ENCODE measurements around the gene ULK4.

The ULK4 gene

DNA sequence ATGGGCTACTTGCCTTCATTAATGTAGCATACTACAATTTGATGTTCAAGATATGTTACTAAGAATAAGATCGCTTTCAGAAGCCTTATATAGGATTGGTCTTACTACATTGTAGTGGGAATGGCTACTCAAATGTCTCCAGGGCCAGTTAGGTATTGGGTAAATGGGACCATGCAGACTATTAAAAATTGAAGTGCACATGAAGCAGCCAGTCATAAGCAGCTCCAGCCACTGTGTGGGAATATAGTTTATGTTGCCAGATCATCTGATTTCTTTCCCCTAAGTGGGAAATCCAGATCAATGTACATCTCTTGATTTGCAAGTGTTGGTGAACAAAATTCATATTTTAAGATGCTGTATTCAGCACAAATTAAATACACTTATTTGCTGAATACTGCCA is 757.5 kb downstream of the ULK4 start:
- no peak for DNase-seq

- peak; percentile 38 for DNase-seq
Measured at GRCh38 chr3:41202834-41203345, 759.0 kb downstream of the ULK4 start.

DNA sequence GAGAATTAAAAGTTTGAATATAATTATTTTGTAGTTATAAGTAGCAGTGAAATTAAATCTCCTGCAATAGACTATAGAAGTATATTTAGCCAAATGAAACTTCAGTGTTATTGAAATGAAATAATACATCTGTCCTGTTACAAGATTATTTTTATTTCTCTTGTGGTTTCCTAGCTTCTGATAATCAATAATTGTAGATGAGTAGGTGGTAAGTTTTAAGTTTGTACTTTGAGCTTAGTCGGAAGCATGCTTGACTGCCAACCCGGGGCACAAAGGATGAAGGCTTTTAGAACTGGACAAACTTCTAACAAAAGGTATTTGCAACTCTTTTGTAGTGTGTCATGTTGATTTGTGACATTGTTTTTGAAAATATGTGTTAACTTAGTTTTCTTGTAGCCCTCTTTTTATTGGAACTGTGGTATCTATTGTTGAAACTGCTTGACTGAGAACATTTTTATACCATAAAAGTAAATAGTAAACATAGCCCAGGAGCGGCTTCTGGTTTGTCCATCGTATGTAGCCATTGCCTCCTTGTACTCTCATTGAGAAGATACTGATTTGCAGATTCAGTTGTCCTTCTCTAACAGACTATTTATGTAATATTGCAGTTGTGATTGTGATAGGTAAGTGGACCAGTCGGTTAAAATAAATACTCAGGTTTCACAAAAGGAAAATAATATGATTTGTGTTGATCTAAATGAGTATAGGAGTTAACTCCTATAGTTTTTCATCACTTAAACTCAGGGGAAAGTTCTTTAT is 759.6 kb downstream of the ULK4 start:
- DNase-seq, result no peak

- no peak for DNase-seq
Measured at GRCh38 chr3:41200669-41201021, 761.3 kb downstream of the ULK4 start.

- DNase-seq, result no peak
Measured at GRCh38 chr3:41199866-41200668, 761.8 kb downstream of the ULK4 start.

DNA sequence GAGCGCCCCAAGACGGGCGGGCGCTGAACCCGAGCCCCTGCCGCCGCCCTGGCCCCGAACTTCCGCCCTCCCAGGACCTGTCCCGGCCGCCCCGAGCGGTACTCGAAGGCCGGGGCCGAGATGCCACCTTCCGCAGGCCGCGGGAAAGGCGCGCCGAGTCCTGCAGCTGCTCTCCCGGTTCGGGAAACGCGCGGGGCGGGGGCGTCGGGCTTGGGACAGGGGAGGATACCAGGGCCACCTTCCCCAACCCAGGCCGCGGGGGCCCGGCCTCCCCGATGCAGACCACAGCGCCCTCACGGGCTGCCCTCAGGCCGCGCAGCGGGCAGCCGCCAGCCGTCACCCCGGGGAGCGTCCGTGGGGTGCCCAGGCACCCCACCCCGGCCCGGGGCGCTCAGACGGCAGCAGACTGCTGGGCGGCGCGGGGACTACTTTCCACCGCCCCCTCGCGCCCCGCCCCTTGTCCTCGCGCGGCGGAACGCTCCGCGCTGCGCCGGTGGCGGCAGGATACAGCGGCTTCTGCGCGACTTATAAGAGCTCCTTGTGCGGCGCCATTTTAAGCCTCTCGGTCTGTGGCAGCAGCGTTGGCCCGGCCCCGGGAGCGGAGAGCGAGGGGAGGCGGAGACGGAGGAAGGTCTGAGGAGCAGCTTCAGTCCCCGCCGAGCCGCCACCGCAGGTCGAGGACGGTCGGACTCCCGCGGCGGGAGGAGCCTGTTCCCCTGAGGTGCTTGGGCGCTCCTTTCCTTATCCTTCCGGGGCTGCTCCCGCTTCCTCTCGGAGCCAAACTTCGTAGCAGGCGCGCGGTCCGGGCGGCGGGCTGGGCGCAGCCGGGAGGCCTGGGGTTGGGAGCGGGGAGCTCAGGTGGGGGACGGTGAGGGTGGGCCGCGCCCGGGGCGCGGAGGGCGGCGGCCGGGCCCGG is 762.7 kb downstream of the ULK4 start, which contains the start of gene CTNNB1:
TSS of gene CTNNB1 (plus strand) at position 556 of the 916 bp plus-strand sequence. CDS start 24,564 bp downstream, outside the sequence.
- peak; percentile 52 for DNase-seq

DNA sequence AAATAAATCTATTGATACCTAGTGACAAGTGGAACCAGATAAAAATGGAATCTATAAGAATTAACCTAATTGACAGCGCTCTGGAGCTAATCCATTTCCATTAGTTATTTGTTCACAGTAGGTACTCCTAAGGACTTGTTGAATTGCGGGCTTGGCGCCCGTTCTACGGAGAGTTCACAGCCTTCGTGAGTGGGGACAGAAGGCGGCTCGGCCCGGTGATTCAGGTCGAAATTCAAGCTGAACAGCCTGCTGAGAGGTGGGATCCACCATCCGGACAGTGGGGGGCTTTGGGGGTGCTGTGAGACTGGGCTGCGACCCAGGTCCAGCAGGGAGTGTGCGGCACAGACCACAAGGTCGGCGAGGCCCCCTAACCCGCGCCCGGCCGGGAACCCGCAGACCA is 763.4 kb downstream of the ULK4 start:
- DNase-seq, result peak; percentile 23

DNA sequence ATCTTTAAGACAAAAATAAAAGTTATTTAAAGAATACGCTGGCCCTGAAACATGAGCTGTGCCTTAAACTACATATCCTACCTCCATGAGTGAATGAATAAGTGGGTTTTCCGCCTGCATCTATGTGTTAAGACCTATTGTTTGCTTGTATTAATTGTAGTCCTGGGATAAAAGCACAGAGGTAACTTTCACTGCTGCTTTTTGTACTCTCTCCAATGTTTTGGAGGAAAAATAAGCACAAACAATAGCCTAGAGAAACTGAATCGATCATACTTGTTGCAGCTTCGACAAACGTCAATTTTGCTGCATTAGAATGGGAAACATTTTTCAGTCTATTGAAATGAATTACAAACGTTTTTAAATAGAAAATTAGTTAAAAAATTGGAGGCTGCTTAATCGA is 763.9 kb downstream of the ULK4 start:
- no peak for DNase-seq

Data from NCI-H2029 treated with DMSO at 0.1 percent for 48 hours (cell line).